Right forelimb (tissue), 1 donor: ENCODE results near the gene C14orf119.

Experiments
- DNase-seq: peaks from one replicate; pipeline ENCODE4 v3.0.0-alpha.2; 2018

Gene C14orf119

DNA sequence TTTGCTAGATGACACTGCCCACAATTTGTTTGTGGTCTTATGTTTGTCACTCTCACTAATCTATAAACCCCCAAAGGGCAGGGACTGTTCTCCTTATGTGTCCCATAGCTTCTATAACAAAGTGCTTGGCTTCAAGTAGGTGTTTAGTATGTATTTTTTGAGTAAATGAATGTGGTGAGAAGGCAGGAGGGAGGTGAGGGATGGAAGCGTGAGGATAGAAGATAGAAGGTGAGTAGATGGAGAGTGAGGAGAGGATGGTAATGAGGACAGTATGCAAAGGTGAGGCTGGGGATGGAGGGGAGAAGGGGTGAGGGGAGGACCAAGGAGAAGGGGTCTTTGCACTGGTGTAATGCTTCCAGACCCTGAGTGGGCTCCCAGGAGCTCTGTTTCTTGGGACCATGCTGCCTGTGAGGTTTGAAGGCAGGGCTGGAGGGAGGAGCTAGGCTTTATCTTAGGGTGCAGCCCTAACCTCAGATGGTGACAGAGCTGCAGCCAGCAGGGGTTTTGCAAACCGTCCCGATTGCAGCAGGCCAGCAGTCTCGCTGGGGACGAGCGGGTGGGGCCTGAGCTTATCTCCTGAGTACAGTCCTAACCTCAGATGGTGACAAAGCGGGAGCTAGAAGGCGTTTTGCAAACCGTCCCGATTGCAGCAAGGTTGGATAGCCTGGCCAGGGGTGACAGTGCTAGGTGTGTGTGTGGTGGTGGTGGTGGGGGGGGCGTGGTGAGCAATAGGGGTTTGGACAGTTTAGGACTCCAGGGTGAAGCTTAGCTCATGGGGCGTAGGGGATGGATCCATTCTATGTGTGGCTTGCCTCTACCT, 17.3 kb downstream of the C14orf119 start:
- no peak for DNase-seq

GRCh38 chr14:23113431-23114119, 18.3 kb downstream of the C14orf119 start:
- no peak for DNase-seq

DNA sequence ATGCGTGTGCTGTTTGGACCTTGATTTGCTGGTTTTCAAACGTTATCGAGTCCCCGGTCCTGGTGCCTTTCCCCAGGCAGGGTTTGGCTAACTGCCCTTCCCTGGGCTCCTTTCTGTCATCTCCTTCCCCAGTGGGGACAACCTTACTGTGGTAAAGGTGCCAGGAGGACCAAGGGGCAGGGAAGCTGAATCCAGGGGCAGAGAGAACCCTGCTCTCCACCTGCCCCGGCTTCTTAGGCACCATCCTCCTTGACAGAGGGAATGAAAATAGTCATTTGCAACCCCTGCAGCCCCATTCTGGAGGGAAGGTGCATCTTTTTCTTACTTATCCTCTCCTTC, 18.8 kb downstream of the C14orf119 start:
- DNase-seq, result no peak

- DNase-seq, result no peak
Observed at GRCh38 chr14:23114669-23115038, 19.3 kb downstream of the C14orf119 start.

DNA sequence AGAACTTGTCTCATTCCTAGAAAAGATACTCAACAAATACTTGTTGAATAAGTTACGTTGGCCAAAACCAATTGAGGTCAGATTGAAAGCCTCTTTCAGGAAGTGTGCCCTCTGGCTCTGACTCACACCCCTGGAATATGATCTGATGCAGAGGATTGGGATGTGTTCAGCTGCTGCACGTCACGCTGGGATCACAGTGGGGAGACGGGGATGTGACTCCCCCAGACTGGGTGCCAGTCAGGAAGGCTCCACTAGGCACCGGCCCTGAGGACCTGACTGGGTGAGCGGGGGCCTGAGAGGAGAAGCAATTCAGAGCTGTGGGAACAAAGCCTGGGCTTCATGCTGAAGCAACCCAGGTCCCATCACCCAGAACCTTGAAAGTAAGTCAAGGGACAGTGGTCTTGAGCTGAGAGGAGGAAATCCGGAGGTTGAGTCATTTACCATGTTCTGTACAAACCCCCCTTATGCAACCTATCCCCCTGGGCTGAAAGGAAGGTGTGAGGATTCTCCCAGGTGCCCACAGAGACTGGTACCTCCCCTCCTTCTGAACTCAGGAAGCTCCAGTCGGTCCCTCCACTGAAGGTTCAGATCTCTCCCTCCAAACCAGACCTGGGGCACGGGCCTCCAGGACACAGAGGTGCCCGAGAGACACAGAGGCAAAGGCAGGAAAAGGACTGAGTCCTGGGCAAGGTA, 19.9 kb downstream of the C14orf119 start:
- DNase-seq, result no peak

DNA sequence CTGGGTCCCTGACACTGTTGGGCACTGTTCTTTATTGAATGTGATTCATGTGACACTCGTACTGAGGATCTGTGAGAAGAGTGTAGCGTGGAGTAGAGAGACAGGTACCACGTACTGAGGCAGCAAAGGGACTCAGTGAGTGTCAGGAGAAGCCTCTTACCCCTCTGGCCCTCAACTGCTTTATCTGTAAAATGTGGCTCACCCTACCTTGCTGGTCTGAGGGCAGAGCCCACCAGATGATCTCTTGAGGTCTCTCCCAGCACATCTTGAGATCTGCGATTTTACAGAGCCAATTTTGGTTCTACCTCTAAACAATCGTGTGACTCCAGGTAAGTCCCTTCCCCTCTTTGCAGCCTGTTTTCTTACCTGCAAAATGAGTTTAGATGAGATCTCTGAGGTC, 20.6 kb downstream of the C14orf119 start:
- no peak for DNase-seq

DNA sequence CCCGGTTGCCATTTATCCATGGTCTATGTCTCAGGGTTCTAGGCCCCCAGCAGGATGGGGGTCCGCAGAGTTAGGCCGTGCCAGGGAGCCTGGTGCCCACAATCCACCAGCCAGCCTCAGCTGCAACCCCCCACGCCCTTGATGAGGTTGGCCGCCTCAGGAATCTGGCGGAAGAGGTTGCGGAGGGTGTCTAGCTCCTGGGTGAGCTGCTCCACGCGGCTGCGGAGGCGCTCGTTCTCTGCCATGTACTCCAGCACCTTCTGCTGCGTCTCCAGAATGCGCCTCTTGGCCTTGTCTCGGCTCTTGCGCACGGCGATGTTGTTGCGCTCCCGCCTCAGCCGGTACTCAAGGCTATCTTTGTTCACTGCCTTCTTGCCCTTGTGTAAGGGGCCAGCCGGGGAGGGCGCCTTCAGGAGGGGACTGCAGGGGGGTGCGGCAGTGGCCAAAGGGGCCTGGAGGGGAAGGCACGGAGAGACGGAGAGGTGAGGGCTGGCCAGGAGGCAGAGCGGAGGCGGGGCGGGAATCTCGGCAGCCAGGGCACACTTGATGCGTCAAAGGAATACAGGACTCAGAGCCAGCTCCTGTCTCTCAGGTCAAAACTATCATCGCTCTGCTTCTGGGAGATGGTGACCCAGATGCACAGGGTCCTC, 22.2 kb downstream of the C14orf119 start:
- no peak for DNase-seq

- DNase-seq, result no peak
Observed at GRCh38 chr14:23118506-23119362, 23.4 kb downstream of the C14orf119 start, which contains the start of gene CEBPE. Gene CEBPE, minus strand, starts transcription at chr14:23119255. Its CDS starts 164 bp downstream, at chr14:23119091.

GRCh38 chr14:23119363-23120327, 24.3 kb downstream of the C14orf119 start:
- no peak for DNase-seq

DNA sequence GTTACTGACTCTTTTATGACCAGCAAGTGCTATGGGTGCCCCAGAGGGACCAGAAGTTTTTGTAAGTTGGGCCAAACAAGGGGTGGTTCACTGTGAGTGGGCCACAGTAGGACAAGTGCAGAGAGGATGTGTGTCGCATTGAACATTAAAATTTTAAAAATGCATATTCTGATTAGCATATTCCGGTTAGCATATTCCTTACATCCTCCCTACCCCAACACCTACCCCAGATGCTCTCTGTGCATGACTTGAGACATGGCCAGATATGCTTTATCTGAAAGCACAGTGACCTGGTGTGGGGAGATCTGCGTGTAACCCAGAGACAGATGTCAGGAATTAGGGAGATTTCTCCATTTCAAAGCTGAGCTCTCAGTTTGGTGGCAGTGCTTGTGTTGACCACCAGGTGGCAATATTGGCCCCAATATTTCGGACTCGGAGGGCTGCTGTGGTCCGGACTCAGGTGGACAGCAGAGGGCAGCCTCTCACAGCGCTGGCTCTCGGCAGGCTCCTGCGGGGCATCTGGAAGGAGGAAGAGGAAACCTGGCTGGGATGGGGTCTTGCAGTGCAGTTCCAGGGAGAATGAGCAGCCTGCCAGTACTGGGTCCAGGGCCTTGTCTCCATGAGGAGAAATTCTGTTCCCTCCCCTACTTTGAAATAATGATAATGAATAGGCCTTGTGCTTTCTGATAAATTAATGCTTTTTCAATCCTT, 25.4 kb downstream of the C14orf119 start:
- peak; percentile 92 for DNase-seq

GRCh38 chr14:23121361-23121771, 26.1 kb downstream of the C14orf119 start:
- DNase-seq, result no peak

DNA sequence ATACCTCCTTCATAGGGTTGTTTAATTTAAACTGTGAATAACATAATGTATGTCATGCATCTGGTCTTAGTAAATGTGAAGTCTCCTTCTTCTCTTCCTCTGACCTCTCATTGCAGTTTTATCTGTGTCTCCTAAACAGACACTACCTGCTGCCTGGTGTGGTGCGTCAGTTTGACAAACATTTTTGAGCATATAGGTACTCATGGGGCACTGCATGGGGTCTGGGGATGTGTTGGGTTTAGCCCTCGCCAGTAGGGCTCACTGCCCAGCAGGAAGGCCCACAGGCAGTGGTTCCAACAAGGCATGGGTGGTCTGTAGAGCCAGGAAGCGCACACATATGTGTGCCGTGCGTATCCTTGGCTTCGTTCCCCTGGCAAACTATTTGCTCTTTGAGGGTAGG, 26.8 kb downstream of the C14orf119 start:
- no peak for DNase-seq

DNA sequence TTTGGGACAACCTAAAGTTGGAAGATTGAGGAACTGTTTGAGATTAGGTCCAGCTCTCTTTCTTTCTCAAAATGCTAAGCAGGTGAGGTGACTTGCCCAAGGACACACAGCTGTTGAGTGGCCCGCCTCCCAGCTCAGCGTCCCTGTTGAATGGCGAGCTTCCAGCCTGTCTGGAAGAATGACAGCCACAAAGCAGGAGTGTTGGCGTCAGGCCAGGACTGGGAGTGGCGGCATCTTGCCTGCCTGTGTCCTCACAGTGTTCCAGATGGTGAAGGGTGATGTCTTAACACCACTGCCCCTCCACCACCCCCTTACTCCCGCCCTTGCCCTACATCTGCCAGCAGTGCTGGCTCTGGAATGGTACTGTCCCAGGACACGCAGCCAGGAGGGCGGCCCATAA, 28.1 kb downstream of the C14orf119 start:
- DNase-seq, result no peak

GRCh38 chr14:23124337-23124954, 29.1 kb downstream of the C14orf119 start:
- no peak for DNase-seq

DNA sequence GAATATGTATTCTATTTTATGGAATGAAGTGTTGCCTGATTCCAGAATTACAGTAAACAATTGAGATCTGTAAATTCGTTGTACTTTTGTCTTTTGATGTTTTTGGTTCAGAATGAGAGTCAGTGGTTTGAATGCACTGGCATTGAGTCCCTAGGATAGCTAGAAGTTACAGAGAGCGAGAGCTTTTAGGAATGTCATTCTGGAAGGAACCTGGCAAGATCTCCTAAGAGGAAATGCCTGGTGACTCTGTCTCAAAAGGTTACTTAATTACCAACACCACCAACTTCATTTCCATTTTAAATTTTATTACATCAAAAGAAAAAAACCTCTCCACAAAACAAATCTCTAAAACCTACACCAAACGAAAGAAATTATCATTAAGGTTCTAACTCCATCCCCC, 29.7 kb downstream of the C14orf119 start:
- DNase-seq, result no peak

DNA sequence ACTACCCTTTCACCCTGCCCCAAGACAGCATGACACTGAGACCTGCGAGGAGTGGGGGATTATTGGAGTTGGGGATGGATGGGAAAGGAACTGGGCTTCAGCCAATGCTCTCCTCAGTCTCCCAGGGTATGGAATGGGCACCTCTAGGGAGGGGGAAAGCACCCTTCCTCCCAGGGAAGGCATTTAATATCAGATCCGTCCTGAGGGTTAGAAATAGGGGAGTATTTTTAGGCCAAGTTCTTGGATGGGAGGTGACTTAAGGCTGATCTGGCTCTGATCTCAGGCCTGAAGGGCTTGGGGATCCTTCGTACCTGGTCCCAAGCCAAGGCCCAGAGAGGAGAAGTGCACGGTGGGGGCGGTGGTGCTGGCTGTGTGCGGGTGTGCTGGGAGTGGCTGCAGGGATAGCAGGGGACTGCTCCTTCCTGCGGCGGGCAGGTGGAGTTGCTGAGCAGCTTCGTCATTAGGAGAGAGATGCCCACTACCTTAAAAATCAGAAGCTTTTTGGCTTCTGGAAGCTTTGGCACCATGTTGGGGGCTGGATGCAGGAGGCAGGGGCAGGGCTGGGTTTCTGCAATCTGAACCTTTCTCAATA, 30.7 kb downstream of the C14orf119 start:
- DNase-seq, result no peak

DNA sequence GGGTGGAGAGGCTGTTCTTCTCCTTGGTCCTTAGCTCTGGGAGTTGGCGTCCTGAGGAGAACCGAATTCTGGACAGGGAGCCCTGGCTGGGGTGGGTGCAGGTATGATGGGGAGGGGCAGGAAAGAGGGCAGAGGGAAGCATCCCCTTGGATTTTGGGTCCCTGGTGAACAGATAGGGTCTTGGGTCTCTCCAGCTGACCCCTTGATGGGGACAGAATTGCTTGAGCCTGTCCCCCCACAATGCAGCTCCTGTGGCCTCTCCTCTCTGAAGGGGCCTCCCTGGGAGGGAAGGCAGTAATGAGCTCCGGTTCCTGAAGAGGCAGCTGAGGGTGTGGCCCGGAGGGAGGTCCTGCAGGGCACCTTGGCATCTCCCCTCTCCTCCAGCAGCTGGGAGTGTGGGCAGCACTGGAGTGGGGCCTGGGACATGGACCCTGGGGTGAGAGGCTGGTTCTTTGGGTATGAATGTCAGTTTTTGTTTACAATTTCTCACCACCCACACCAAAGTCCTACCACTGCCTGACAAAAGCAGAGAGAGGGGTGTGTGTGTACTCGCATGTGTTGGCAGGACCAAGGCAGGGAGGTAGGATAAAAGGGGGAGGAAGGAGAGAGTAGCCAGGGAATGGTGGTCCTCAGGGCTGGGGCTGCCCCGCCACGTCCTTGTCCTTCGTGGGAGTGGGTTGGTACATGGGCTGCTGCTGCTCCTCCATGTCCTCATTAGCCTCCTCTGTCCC, 31.4 kb downstream of the C14orf119 start:
- DNase-seq, result no peak

DNA sequence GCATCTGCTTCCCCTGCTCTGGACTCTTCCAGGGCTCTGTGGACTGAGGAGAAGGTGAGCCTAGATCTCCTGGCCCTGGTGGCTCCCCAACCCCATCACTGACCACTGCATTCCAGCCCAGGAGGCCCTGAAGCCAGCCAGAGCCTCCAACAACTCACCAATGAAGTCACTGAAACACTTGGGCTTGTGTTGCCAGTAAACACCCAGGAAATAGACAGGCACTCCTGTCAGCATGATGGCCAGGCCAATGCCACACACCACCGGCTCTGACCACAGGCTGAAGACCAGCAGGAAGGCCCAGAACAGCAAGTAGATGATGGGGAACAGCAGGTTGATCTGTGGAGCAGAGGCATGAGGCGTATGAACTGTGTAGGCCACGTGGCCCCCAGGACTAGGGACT, 32.6 kb downstream of the C14orf119 start:
- DNase-seq, result no peak
